Activated CD8-positive, alpha-beta memory T cell treated with anti-CD3 and anti-CD28 coated beads for 24 hours (primary cell): ENCODE results near the gene PRPF31.

Experiments used
- DNase-seq: peaks from one replicate; pipeline ENCODE4 v3.0.0-alpha.2; 2020

Gene PRPF31

DNA sequence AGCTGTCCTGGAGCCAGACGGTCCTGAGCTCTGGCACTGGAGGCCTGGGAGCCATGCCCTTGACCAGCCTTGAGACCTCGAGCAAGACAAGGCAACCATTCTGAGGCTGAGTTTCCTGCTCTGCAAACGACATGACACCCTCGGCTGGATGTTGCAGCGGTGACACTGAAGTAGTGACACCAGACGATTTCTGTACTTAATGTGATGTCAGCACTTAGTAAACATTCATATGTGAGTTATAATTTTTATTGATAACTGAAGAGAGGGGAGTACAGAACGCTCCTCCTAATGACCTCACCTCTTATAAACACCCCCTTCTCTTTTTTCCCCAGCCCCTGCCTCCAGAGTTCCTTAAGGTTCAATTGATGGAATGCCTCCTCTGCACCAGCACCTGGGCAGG lies 7.1 kb upstream of the PRPF31 start:
- DNase-seq = no peak

DNA sequence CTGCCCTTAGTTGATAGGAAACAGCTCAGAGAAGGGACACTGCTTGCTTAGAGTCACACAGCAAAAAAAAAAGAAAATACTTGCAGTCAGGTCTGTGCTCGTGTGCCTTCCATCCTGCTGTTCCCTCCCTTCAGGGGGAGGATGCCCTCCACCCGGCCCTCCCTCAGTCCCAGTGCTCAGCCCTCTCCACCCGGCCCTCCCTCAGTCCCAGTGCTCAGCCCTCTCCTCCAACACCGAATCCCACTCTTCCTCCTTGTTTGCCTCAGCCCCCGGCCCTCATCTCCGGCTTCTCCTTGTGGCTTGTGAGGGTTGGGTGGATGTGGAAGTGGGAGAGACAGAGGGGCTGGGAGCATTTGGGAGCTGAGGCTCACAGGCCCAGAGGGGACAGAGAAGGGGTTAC lies 5.9 kb upstream of the PRPF31 start:
- DNase-seq = no peak

DNA sequence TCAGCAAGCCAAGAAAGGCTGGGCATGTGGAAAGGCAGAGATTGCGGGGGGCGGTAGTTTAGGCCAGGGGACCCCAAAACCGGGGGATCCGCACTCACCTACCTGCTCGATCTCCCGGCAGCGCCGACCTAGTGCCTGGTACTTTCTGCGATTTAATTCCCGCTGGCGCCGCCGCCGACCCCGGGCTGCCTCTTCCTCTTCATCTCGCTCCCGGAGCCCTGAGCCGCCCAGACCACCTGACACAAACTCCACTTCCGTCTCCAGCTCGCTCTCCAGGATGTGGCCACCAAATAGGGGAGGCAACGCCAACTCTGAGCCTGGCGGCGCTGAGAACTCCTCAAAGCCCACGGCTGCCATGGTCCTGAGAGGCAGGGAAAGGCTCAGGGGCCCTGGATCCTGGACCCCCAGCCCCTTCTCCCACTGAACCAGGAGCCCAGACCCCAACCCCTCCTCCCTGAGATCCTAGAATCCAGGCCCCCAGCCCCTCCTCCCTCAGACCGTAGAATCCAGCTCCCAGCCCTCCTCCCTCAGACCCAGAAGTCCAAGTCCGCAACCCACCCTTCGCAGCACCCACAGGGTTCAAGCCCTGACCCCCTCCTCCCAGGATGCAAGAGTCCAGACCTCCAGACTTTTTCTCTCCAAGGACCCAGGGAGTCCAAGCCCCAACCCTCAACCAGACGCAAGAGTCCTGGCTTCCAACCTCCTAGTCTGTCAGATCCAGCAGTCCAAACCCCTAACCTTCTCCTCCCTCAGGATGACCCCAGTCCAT lies 1.0 kb upstream of the PRPF31 start:
- DNase-seq = peak; percentile 73

GRCh38 chr19:54121259-54121658 lies 5.7 kb downstream of the PRPF31 start:
- no peak for DNase-seq

GRCh38 chr19:54123682-54124081 lies 8.1 kb downstream of the PRPF31 start:
- DNase-seq = no peak

GRCh38 chr19:54124393-54124792 lies 8.8 kb downstream of the PRPF31 start:
- no peak for DNase-seq

GRCh38 chr19:54125713-54126112 lies 10.2 kb downstream of the PRPF31 start:
- no peak for DNase-seq

GRCh38 chr19:54127688-54128440 lies 12.3 kb downstream of the PRPF31 start:
- DNase-seq = no peak

GRCh38 chr19:54128441-54128725 lies 12.8 kb downstream of the PRPF31 start:
- DNase-seq = no peak

DNA sequence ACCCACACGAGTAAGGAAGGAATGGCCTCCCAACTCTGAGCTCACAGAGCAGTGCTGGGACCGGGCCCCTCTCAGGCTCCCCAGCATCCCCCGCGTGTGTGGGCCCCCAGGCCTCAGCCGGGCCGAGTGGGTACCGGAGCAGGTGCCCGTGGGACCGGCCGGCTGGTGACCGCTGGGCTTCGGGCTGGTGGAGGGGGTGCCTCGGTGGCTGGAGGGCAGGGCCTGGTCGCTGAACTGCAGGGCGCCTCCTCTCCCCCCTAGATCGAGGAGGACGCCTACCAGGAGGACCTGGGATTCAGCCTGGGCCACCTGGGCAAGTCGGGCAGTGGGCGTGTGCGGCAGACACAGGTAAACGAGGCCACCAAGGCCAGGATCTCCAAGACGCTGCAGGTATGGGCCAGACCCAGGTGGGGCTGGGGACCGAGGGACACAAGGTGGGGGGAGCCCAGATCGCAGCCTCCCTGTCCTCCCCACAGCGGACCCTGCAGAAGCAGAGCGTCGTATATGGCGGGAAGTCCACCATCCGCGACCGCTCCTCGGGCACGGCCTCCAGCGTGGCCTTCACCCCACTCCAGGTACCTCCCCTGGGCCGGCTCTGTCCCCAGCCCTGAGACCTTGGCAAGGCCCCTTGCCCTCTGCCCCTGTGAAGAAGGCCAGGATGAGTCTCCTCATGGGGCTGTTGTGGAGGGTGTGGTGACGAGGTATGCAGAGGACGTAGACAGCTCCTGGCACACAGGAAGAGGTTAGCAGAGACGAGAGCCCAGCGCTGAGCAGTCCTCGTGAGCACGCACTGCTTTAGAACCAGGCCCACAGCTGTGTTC lies 13.5 kb downstream of the PRPF31 start:
- DNase-seq = no peak

- DNase-seq = no peak
These were observed 14.1 kb downstream of the PRPF31 start for GRCh38 chr19:54129617-54129996.

GRCh38 chr19:54133312-54133956 lies 17.9 kb downstream of the PRPF31 start:
- no peak for DNase-seq

DNA sequence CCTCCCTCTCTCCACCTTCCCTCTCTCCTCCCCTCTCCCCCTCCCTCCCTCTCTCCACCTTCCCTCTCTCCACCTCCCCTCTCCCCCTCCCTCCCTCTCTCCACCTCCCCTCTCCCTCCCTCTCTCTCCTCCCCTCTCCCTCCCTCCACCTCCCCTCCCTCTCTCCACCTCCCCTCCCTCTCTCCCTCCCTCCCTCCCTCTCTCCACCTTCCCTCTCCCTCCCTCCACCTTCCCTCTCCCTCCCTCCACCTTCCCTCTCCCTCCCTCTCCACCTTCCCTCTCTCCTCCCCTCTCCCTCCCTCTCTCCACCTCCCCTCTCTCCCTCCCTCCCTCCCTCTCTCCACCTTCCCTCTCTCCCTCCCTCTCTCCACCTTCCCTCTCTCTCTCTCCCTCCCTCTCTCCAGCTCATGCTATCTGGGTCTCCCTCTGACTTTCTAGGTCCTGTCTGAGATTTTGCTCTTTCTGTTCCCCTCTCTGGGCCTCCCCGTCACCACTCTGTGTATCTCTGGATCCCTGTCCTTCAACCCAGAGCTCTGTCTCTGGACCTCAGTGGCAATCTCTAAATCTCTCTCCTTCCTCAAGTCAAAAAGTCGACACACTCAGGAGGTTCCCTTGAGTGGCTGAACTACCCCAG lies 18.5 kb downstream of the PRPF31 start:
- DNase-seq = no peak

DNA sequence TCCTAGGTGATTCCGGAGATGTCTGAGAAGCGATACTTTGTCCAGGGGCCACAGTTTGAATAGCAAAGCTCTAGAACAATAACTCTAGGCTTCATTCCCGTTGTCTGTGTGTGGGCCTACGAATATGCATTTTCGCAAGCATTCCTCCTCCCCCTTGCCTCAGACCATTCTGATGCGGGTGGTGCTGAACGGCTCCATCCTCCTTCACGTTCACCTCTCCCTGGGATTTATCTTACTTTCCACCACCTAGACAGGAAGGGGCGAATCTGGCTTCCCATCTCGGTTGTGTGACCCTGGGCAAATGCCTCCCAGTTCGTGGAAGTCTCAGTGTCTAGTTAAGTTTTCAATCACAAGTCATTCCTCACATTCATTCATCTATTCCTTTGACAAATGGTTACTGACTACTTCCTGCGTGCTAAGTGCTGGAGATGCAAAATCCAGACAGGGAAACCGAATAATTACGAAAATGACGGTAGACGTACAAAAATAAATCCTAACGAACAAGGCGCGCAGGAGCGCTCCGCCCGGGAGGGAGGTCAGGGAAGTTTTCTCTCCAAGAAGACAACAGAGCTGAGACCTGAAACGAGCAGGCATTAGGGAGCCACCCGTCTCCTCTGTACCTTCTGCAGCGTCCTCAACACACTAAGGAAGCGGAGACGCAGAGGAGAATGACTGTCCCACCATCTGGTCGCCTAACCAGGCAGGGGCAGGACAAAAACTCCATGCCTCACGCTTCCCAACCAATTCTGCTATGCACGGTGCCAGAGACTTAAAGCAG lies 20.7 kb downstream of the PRPF31 start:
- DNase-seq = no peak

GRCh38 chr19:54136864-54137698 lies 21.5 kb downstream of the PRPF31 start:
- DNase-seq = peak; percentile 97

DNA sequence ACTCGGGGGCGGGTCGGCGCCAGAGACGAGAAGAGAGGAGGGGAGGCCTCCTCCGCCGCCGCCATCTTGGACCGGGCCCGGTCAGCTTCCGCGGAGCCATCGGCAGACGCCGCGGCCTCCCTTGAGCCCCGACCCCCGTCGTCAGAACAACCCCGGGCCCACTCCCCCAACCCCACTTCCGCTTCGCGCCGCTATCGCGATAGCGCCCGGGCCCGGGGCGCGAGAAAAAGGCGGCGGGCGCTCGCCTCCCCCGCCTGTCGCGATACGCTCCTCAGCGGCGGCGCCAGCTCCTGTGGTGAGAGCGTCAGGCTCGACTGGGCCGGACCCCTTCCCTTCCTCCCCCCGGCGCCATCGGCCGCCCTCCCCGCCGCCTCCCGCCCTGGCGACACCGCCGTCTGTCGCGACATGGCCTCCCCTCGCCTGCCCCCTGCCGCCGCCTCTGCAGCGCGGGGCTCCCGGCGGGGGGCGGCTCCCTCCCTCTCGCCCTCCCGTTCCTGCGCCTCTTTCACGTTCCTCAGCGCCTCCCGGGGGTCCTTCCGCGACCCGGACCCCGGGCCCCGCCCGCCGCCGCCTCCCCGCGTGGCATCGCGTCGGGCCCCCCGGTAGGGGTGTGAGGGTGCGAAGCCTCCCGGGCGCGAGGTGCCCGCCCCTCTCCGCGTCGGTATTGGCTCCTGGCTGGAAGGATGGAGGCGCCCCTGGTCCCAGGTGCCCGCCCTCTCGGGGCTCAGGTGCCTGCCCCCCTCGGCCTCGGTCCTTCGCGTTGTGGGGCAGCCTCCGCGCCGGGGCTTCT lies 22.3 kb downstream of the PRPF31 start, which contains the start of gene CNOT3:
TSS of gene CNOT3 (plus strand) at position 64 of the 790 bp plus-strand sequence. CDS start 5,217 bp downstream, outside the sequence.
- peak; percentile 67 for DNase-seq

DNA sequence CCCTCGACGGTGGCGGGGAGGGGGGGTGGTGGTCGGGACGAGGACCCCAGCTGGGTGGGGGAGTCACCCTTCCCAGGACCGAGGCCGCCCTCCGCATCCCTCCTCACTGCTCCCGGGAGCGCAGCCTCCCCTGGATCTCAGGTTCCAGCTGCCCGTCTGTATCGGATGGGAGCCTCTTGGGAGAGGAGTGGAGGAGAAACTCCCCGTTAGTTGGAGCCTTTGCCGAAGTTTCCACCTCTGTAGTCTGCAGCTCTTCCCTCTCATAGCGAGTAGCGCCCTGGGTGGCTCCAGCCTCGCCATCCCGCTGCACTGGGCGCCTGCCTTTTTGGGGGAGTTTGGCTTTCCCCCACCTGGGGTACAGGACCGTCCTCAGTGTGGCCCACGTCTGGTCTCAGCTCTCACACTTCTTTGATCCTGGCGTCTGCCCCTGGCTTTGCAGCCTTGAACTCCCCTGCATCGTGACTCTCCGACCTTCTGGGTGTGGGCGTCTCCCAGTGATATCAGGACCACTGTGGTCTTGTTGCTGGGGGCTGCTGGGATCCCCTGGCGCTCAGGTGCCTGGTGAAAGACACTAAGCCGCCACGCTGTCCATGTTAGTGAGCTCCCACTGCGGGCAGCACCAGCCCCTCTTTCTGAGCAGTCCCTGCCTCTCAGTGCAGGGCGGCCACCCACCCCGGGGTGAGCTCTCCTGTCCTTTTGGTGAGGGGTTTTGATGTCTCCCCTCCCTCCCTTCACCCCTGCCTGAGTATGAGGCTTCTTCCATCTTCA lies 23.1 kb downstream of the PRPF31 start:
- peak; percentile 72 for DNase-seq

DNA sequence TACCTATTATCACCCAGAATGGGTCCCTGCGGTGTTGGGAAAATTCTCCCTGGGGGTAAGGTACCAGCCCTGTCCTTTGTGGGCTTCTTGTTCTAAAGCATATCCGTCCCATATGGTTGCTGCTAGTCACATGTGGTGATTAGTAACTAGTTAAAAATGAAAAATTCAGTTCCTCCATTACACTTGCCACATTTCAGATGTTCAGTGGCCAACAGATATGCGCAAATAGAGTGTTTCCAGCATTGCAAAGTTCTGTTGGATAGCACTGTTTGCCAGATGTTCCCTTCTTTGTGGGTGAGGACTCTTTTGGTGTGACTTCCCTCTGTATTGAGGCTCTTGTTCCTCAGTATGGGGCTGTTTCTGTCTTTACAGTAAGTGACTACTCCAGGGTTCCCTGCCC lies 25.8 kb downstream of the PRPF31 start:
- DNase-seq = no peak

GRCh38 chr19:54142166-54142780 lies 26.7 kb downstream of the PRPF31 start:
- DNase-seq = no peak
